ENCODE measurements around the gene TMEM164. TPM values are rescaled to one million over a fixed set of nuclear protein-coding genes. Genes with fewer than 3 reads are reported as not detected.

The TMEM164 gene
- total and polyA plus RNA-seq, 2 of the 4 experiments (the other 2 are of a cell fraction): 6.3 to 7.1 TPM

DNA sequence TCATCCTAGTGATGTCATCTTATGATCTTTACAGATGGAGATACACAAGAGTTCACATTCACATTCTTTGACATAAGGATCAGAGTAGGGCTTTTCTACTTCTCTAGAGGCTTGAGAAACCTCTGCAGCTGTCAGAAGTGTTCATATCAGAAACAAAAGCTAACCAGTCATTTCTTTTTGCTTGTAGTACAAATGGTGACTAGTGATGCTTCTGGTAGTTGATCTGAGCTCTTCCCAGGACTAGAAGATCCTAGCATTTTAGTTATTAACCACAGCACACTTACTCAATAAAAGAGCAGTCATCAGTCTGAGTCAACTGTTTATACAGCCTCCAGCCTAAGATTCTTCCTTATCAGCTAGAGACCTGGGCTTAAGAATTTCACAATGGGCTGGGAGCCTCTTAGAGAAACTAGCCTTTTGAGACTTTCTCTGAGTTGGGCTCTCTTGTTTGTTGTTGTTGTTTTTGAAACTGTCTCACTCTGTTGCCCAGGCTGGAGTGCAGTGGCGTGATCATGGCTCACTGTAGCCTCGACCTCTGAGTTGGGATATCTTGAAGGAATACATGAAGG lies 84.1 kb downstream of the TMEM164 start:
- BruUV-seq (replicated peaks): no TSS peak
- CTCF ChIA-PET: interaction anchor here (0.9 kb wide), 1 partner anchor 176 kb away, joined by 3 read pairs; no protein-coding TSS in a partner anchor
- Histone ChIP-seq H3K14ac (replicated peaks; ENCODE audit: low read depth, low read length) (peak overlapping the region; percentile 92), H2BK15ac (ENCODE audit: low read depth, low read length) (peak overlapping the region; percentile 66; the same call in 1 of the 3 replicates), H2AK5ac (ENCODE audit: low read depth, low read length) (peak overlapping the region; percentile 35; the same call in 1 of the 2 replicates), H3K36me3 (ENCODE audit: control insufficient read depth, insufficient read depth, low read length) (no peaks in the 10 kb centered on the region), H2BK120ac (ENCODE audit: low read depth, low read length) (peak overlapping the region; percentile 92), H3K23ac (ENCODE audit: low read depth, low read length) (peak overlapping the region; percentile 78), H3K27me3 (ENCODE audit: control insufficient read depth, insufficient read depth, low read length) (no peaks in the 10 kb centered on the region), H3K4ac (ENCODE audit: low read depth, low read length) (peak overlapping the region; percentile 95), H3K56ac (ENCODE audit: extremely low read depth, insufficient read depth, low read length) (peak overlapping the region; percentile 79), H4K5ac (ENCODE audit: low read depth, low read length) (peak overlapping the region; percentile 91), H2BK20ac (ENCODE audit: low read depth, low read length) (peak overlapping the region; percentile 76), H2BK5ac (ENCODE audit: low read depth, low read length, poor library complexity, severe bottlenecking) (peak overlapping the region; percentile 99), H3K9ac (ENCODE audit: low read depth, low read length) (peak overlapping the region; percentile 55), H4K91ac (ENCODE audit: insufficient read depth, low read depth, low read length) (peak overlapping the region; percentile 87), H3K79me1 (ENCODE audit: low read depth in 1 of 2, low read length in 2 of 2) (peaks cover 0 to 7% of the 10 kb centered on the region in 2 experiments; a peak in 1 of 4 replicates), H3K4me3 (ENCODE audit: insufficient read depth, low read depth, low read length) (no peak overlapping the region), H3K4me2 (ENCODE audit: low read depth, low read length) (peak overlapping the region; percentile 80), H2AFZ (replicated peaks; ENCODE audit: low read length, poor library complexity) (no peak overlapping the region), H3K9me1 (ENCODE audit: insufficient read depth, low read length) (peaks cover 9% of the 10 kb centered on the region; the same call in 1 of the 2 replicates), H3K27ac (ENCODE audit: insufficient read depth, low read length) (peak overlapping the region; percentile 99), H4K8ac (ENCODE audit: low read depth in 2 of 2, low read length in 2 of 2) (peak overlapping the region in 1 of 2 experiments; percentile 85; a peak in 3 of 4 replicates), H3K18ac (ENCODE audit: low read depth, low read length) (peak overlapping the region; percentile 98), H4K20me1 (ENCODE audit: insufficient read depth, low read length) (peaks cover 3% of the 10 kb centered on the region; the same call in 1 of the 2 replicates), H2AK9ac (replicated peaks; ENCODE audit: low read depth, low read length, poor library complexity) (no peak overlapping the region), H3K9me3 (ENCODE audit: control insufficient read depth, insufficient read depth, low read length) (no peaks in the 10 kb centered on the region), H3K4me1 (ENCODE audit: control insufficient read depth, insufficient read depth, low read length) (peaks cover 7% of the 10 kb centered on the region)
- peak; percentile 96 for DNase-seq
- 10% methylated on average over 2 of the region's 2 CpGs; no CpG with 5 or more reads in 1 of the 2 experiments for WGBS, 2 experiments (ENCODE audit: extremely low coverage in 2 of 2, insufficient read length in 1 of 2)
- dilution Hi-C loops (cut with HindIII; ENCODE audit: low sequenced_read_pairs, unreplicated experiment): no loop called here
- peak; percentile 71 for ATAC-seq (ENCODE audit: low read depth)
- intact Hi-C loops (cut with micrococcal nuclease): loop anchor here (2.0 to 10.0 kb wide), 2 partner anchors 84 to 328 kb away; partner anchors contain the start of gene TMEM164
- POLR2A ChIA-PET (ENCODE audit: unreplicated experiment): no interaction called here
- in situ Hi-C loops (cut with MboI; ENCODE audit: low sequenced_read_pairs): no loop called here
- no peak for TF ChIP-seq NFE2L2 (IDR thresholded peaks at IDR 0.05; ENCODE audit: low read depth, low read length)
- TF ChIP-seq MAFK (IDR thresholded peaks at IDR 0.05; ENCODE audit: low read depth, low read length): no peak
- TF ChIP-seq, protein P1, sequence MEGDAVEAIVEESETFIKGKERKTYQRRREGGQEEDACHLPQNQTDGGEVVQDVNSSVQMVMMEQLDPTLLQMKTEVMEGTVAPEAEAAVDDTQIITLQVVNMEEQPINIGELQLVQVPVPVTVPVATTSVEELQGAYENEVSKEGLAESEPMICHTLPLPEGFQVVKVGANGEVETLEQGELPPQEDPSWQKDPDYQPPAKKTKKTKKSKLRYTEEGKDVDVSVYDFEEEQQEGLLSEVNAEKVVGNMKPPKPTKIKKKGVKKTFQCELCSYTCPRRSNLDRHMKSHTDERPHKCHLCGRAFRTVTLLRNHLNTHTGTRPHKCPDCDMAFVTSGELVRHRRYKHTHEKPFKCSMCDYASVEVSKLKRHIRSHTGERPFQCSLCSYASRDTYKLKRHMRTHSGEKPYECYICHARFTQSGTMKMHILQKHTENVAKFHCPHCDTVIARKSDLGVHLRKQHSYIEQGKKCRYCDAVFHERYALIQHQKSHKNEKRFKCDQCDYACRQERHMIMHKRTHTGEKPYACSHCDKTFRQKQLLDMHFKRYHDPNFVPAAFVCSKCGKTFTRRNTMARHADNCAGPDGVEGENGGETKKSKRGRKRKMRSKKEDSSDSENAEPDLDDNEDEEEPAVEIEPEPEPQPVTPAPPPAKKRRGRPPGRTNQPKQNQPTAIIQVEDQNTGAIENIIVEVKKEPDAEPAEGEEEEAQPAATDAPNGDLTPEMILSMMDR (conservative IDR thresholded peaks at IDR 0.05; ENCODE audit: low read depth, low read length): no peak
- TF ChIP-seq CEBPB (IDR thresholded peaks at IDR 0.05; ENCODE audit: low read depth, low read length): peak; percentile 91
- TF ChIP-seq BHLHE40 (IDR thresholded peaks at IDR 0.05; ENCODE audit: low read depth, low read length): peak; percentile 58; the same call in 1 of the 2 replicates
- TF ChIP-seq FOS (IDR thresholded peaks at IDR 0.05; ENCODE audit: low read depth, low read length): peak; percentile 89
- no peak for TF ChIP-seq POLR2A (IDR thresholded peaks at IDR 0.05; ENCODE audit: low read depth, low read length)
- TF ChIP-seq RFX5 (IDR thresholded peaks at IDR 0.05; ENCODE audit: low read depth, low read length): 0 out of 2 replicates have a peak, but pooled peaks have one; percentile 41

Data from IMR-90 (cell line).